ENCODE results near the gene FICD.
A peak's percentile ranks its signal among the peaks of the same experiment; 100 is the strongest.
"Not testable (repeated sequence)": the region's sequence is repeated elsewhere in the genome, so short reads cannot be mapped to it uniquely, and the experiment has no call there.

FICD gene

DNA sequence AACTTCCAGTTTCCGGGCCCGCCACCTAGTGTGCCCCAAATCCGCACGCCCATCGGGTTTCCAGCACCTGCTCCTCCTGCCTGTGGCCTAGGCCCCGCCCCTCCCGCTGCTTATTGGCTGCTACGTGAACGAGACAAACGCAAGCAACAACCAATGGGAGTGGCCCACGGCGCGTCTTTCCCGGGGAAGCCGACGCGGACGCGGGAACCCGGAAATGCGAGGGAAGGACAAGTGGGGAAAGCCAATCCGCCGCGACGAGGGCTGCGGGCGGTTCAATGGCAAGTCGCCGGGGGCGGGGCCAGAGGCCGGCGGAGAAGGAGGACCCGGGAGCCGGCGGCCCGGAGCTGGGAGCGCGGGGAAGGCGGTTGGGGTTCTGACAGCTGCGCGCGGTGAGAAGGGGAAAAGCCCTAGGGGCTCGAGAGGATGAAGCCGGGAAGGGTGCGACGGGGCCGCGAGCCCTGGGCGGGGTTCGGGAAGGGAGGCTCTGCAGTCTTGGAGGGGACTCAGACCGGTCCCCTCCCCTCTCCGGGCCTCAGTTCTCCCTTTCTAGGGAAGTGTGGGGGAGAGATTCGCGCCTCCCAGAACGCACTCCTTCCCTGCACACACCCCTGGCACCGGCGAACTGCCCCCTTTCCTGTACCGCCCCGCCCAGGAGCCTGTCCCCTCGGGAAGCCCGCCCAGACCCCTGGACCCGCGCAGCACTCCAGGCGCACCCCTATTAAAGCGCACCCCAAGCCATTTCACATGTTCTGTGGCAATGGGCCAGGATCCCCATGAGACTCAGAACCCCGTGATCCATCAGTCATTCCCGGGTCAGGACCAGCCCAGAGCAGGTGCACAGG is at the start of gene FICD:
FICD (plus strand) TSS at position 305 of the 842 bp plus-strand sequence. CDS start 1,696 bp downstream, outside the sequence.
- DNase-seq = peak; percentile 98

DNA sequence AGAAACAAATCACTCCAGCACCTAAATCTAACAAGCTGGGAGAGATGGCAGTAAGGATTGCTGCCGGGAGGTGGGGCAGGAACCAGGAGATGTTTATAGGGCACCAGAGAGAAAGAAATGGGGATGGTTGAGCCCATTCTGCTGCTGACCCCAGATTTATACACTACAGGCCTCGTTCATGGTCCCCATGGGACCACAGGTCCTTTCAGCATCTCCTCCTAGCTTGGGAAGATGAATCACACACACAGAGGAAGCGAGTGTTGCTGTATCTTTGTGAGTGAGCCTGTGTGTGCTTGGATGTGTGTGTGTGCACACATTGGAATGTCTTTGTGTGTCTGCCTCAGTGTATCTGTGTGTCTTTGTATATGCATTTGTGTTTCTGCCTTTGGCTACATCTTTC is 49.7 kb upstream of the FICD start:
- no peak for DNase-seq

DNA sequence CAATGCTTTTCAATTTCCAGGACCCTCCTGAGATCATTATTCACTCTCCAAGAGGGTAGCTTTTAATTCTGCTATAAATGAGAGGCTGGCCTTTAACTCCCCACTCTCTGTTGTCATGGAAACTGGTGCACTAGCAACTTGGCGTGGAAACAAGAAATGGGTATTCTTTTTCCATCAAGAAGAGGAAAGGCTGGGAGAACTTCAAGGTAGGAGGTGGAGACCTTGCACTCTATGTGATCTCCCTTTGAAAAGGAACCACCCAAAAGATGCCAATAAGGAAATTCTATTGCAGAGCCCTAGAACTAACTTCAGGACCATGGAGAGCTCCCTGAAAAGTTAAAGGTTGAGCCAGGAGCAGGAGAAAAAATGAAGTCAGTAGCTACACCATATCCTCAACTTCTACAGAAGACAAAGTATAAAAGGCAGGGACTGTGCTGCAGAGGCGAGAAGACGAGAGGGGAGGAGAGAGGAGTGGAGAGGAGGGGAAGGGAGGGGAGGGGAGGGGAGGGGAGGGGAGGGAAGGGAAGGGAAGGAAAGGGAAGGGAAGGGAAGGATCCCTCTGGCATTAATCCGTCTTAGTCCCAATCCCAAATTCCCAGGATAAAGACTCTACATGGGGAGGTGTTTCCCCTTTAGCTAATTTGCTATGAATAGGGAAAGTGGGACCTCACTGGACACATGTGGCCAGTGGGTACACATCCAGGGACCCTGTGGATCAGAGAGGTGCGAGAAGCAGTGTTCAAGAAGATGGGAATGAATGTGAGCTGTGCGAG is 46.7 kb upstream of the FICD start:
- DNase-seq = no peak

DNA sequence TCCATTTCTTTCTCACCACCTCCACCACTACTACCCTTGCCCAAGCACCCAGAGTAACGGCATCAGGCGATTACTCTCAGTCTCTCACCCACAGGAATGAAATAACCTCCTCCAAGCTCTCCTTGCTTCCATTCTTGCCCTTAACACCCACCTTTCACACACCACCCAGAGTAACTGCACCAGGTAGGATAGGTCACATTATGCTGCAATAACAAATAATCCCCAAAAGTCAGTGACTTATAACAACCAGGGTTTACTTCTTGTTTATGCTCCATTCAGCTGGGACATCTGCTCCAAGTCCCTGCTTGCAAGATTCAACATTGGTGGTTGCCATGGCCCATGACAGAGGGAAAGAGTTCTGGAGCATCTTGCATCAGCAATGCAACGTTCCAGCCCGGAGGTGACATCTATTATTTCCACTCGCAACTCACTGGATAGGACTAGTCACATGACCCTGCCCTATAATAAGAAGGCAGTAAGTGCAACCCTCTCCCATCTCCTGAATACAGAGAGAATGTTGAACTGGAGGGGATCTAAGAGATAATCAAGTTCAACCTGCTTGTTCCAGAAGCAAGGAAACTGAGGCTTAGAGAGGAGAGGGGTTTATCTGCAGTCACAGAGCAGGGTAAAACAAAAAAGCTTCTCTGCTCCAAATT is 41.5 kb upstream of the FICD start:
- no peak for DNase-seq

DNA sequence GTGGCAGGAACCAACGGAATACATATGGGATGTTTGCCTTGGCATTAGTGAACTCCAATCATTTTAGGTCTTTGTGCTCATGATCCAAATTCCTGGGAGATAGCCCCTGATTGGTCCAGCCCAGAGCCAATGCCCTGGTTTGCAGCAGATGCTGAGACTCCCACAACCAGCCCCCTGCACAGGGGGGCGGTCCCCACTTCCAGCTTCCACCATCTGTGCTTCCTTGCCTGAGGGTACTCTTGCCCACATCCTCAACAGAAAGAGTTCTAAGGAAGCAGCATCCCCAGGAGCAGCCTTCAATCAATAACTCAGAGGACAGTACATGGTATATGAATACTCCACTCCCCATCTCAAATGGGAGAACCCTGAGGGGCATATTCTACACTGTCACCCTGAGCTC is 39.7 kb upstream of the FICD start:
- no peak for DNase-seq

DNA sequence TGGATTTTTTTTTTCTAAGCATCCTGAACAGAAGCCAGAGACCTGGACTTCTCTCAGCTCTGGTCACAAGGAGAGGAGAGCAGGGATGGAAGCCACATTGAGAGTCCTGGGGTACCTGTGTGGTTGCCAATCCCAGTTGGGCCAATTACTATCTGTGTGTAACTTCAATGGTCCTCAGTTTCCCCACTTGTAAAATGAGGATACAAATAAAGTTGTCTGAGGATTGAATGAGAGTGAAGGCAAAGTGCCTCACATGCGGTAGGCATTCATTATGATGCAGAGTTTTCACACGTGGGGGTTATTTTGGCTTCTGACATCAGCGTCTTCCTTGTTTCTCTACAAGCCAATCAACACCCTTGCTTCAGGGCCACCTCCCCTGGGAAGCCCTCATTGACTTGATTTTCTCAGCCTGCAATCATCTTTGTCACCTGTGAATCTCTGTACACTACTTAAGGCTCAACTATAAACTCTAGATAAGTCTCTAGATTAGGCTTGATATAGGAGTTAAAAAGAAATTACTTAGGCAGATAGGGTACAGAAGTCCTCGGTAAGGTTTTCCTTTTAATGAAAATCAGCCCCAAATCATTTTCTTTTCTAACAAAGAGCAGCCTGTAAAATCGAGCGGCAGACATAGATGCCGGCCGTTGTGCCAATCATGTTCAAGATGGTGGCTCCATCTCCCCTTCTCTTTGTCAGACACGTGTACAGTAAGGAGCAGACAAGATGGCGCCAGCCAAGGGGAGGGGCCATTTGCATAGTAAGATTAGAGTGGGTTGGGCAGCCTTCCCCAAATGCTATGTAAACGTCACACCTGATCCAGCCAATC is 37.8 kb upstream of the FICD start:
- DNase-seq = no peak

DNA sequence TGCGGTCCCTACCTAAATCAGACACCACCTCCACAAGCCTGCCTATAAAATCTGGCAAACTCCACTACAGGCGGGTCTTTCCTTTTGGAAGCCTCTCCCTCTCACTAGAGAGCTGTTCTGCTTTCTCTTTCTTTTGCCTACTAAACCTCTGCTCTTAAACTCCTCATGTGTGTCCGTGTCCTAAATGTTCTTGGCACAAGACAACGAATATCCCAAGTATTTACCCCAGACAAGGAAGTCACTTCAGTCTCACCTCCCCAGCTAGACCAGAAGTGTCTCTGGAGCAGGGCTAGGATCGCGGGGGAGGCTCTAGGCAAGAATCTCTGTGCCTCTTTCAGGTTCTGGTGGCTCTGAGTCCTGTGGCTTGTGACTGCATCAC is 37.2 kb upstream of the FICD start:
- DNase-seq = no peak

DNA sequence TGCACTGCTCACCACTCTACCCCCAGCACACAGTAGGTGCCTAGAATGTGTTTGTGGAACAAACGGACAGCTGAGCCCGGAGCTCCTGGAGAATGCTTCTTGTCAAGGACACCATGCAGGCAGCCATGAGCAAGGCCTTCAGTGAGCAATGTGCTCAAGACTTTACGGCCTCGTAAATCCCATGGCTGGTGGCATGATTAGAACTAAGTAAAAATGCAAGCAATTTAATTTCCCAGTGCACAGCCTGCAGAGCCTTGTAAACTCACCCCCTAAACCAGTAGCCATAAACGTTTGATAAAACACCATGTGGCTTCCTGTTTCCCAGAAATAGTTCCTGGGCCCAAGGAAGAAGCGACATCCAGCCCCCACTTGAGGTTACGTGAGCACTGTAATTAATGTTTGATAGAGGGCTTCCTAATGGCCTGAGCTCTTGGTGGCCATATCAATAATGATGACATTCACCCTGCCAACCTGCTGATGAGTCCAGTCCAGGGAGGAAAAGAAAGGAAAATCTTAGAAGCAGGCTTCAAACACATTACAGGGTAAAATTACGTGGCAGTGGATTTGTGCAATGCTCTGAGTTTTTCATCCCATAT is 36.4 kb upstream of the FICD start:
- DNase-seq = no peak

DNA sequence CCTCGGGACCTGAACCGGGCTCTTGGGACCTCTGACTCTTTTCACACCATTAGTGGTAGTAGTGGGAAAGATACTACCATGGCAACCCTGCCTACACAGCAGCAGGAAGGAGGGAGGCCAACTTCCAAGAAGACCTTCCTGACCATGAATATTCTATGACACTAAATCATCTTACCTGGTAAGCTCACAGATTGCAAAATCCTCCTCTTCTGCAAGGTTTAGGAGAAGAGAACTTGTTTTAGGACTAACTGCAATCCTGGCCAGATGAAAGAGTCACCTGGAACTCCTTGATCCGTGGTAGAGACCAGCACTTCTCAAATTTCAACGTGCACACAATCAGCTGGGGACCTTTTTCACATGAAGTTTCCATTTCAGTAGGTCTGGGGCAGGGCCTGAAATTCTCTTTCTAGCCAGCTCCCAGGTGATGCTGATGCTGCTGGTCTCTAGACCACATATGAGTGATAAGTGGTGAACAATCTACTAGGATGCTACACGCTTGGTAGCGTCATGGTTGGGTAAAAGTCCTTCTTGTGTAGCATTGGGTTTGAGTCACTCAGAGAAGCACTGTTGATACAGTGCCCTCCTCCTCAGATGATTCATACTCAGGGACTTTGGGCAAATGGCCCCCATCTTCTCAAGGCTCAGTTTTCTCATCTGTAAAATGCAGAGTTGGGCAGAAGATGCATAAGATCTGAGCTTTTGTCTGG is 35.6 kb upstream of the FICD start:
- no peak for DNase-seq

DNA sequence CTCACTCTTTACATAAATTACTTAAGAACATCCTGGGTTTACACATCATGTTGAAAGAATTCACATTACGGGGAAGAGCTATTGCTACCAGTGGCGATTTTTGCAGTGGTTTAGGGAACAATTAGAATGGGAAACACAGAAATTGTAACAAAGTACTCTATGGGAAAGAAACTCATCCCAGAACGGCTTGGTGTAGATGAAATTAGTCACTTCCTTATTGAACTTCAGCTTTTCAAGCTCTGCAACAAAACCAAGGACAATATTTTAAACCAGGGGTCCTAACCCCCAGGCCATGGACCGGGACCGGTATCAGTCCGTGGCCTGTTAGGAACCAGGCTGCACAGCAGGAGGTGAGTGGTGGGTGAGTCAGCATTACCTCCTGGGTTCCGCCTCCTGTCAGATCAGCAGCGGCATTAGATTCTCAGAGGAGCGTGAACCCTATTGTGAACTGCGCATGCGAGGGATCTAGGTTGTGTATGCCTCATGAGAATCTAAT is 32.3 kb upstream of the FICD start:
- no peak for DNase-seq

DNA sequence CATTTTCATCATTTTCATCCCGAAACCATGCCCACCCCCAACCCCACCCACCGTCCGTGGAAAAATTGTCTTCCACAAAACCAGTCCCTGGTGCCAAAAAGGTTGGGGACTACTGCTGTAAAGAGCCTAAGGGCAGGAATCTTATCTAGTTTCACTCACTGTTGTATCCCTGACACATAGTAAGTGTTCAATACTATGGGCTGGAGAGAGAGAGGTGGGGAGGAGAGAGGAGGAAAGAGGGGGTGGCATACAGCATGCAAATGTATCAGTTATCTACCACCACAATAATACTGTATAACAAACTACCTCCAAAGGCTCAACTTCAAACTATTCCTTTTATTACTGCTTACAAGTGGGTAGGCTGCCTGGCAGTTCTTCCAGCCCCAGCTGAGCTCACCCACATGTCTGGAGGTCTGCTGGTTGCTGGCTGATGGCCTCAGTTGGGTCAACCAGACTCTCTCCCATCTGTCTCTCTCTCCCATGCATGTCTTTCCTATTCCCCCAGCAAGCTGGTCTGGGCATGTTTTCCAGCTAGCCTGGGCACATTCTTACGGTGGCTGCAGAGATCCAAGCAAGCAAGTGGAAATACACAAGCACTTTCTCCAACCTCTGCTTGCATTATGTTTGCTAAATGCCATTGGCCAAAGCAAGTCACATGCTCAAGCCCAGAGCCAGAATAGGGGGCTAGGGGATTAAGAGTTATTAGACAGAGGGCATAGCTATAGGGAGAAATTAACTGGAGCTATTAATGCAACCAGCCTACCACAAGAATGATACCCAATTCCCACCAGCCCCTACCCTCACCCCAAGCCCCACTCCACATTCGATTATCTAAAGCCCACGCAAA is 31.6 kb upstream of the FICD start:
- DNase-seq = no peak

DNA sequence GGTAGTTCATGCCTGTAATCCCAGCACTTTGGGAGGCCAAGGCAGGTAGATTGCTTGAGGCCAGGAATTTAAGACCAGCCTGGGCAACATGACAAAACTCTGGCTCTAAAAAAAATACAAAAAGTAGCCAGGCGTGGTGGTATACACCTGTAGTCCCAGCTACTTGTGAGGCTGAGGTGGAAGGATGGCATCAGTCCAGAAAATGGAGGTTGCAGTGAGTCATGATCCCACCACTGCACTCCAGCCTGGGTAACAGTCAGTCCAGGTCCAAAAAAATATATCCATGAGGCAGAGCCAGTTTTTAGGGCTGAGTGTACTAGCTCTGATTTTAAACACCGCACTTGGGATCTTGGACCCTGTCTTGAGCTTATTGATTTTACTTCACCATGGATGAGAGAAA is 30.6 kb upstream of the FICD start:
- DNase-seq = no peak

DNA sequence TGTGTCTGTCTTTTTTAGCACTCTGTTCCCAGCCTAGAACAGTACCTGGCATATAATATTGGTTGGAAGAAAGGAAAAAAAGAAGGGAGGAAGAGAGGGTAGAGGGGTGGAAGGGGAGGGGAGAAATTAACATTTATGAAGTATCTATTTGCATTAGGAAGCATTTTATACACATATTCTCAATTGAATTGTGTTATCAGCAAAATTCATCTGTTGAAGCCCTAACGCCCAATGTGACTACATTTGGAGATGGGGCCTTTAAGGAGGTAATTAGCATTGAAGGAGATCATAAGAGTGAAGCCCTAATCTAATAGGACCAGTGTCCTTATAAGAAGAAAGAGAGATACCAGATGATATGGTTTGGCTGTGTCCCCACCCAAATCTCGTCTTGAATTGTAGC is 30.2 kb upstream of the FICD start:
- no peak for DNase-seq

DNA sequence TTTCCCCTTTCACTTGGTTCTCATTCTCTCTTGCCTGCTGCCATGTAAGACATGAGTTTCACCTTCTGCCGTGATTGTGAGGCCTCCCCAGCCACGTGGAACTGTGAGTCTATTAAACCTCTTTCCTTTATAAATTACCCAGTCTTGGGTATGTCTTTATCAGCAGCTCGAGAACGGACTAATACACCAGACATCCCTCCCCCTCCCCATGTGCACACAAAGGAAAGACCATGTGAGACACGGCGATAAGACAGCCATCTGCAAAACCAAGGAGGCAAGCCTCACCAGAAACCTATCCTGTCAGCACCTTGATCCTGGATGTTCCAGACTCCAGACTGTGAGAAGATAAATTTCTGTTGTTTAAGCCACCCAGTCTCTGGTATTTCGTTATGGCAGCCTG is 29.7 kb upstream of the FICD start:
- DNase-seq = not testable (repeated sequence)

DNA sequence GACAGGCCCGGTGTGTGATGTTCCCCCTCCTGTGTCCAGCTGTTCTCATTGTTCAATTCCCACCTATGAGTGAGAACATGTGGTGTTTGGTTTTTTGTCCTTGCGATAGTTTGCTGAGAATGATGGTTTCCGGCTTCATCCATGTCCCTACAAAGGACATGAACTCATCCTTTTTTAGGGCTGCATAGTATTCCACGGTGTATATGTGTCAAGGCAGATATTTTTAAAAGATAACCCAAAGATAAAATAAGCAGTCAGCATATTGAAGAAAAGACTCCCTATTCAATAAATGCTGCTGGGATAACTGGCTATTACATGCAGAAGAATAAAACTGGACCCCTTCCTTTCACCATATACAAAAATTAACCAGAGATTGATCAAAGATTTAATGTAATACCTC is 28.0 kb upstream of the FICD start:
- not testable (repeated sequence) for DNase-seq

DNA sequence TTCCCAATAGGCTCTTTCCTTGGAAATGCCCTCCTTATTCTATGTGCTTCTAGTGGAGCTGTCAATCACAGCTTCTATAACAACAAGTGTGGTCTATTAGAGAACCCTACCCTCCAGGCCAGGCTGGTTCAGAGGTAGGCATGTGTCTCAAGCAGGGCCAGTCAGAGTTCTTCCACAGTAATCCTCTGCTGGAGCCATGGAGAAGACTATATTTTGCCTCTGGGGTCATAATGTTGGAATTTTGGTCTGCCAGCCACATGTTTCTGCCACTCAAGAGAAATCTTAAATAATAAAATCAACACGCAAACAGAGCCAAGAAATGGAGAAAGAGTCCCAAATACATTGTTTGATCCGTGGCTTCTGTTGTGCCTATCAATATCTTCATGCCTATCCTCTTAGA is 23.8 kb upstream of the FICD start:
- no peak for DNase-seq

DNA sequence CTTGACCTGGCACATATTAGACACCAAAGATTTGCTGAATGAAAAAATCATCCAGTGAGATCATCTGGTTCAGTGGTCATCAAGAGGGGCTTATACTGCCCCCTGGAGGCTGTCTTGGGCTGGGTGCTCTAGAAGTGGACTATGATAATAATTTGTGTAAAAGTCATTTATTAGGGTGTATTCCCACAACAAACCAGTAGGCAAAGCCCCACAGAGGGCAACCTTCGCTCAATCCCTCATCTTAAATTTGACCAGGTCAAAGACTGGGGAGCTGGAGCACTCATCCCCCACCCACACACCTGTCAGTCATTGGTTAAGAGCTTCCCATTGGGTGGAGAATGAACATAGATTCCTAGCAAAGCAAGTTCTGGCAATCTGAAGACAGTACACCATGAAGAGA is 20.0 kb upstream of the FICD start:
- no peak for DNase-seq

DNA sequence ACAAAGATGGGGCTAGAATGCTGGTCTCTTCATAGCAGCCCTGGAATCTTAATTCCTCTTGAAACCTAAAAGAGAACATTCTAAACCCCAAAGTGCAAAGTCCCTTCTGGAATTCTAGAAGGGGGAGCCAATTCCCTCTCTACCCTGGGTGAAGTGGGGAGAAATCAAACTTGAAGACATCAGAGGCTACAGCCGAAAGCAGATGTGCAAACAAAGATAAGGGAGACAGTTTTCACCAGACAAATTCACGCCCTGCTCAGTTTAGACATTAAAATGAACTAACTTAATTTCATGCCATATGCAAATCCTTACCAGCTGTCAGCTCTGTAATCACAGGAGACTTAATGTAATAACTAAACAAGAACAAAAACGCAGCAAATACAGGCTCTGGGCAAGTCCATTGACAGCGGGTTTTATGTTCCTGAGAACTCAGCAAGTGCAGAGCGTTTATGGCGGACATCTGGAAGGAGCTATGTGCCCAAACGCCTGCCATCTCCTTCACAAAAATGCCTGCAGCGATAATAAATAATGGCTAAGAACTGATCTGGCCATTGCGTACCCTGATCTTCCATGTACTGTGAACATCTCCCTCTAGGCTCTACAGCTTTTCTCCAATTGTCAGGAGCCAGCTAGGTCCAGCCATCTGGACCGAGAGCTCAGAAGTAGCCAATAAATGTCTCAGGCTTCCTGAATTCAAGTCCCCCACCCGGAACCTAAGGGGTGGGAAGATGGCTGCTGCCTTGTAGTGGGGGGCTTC is 19.1 kb upstream of the FICD start:
- DNase-seq = no peak

DNA sequence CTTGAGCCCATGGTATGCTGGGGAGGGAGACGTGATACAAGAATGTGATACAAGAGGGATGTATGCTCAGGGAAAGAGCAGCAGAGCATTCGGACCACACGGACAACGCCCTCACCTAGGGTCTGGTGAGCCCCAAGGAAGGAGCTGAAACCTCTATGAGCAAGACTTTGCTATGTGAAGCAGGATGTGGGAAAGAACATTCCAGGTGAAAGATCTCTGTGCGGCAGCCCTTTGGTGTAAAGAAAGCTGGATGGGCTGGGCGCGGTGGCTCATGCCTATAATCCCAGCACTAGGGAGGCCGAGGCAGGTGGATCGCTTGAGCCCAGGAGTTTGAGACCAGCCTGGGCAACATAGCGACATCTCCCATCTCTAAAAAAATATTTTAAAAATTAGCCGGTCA is 16.9 kb upstream of the FICD start:
- DNase-seq = no peak

DNA sequence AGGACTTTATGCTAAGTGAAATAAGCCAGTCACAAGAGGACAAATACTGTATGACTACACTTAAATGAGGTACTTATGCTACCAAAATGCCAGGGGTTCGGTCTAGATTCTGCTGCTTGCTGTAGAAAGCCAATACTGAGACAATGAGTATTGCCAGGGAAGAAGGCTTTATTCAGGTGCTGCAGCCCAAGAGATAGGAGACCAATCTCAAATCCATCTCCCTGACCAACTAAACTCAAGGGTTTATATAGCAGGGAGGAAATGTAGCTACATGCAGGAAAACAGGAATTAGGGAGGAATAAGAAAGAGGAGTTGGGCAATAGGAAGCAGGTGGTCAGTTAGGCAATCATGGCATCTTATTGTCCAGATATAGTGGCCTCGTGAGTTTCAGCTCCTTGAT is 12.2 kb upstream of the FICD start:
- DNase-seq = no peak

Data from GDM1 (cell line).